Lower leg skin (tissue), 3 donors: ENCODE results near the gene BTG4.

Source experiments
- POLR2A ChIP-seq, 2 donors: fragments of 450-650 bp; IDR thresholded peaks; one replicate each; pipeline ENCODE4 v1.6.1; 2016 to 2017; ENCODE audit warnings: antibody characterized with exemption in 2 of 2, mild to moderate bottlenecking in 1 of 2, moderate library complexity in 1 of 2
- TF ChIP-seq, protein P1 (sequence below), 3 donors: fragments of 450-650 bp; IDR thresholded peaks; one replicate each; pipeline ENCODE4 v1.5.1; 2016; ENCODE audit warnings: antibody characterized with exemption in 3 of 3, mild to moderate bottlenecking in 3 of 3, moderate library complexity in 2 of 3

DNA sequence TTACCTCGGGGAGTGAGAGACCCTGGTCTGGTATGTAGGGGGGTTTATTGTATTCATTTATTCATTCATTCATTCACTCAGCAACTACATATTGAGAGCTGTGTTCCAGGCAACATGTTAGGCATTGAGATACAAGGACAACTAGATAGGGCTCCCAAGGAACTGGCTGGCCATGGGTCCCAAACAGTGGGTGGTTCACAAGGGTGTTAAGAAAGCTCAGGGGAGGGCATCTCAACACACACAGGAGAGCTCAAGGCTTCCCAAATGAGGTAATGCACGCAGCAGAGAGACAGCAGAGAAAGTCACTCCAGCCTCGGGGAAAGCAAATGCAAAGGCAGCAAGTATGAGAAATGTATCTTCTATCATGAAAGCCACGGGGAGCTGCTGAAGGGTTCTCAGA lies 51.8 kb downstream of the BTG4 start:
- TF ChIP-seq, protein P1, sequence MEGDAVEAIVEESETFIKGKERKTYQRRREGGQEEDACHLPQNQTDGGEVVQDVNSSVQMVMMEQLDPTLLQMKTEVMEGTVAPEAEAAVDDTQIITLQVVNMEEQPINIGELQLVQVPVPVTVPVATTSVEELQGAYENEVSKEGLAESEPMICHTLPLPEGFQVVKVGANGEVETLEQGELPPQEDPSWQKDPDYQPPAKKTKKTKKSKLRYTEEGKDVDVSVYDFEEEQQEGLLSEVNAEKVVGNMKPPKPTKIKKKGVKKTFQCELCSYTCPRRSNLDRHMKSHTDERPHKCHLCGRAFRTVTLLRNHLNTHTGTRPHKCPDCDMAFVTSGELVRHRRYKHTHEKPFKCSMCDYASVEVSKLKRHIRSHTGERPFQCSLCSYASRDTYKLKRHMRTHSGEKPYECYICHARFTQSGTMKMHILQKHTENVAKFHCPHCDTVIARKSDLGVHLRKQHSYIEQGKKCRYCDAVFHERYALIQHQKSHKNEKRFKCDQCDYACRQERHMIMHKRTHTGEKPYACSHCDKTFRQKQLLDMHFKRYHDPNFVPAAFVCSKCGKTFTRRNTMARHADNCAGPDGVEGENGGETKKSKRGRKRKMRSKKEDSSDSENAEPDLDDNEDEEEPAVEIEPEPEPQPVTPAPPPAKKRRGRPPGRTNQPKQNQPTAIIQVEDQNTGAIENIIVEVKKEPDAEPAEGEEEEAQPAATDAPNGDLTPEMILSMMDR (IDR thresholded peaks at IDR 0.05) = no peak
- TF ChIP-seq POLR2A (IDR thresholded peaks at IDR 0.05) = no peak
